HepG2 (cell line): ENCODE results near the gene CTBP1.
A peak's percentile ranks its signal among the peaks of the same experiment; 100 is the strongest.

Experiments
- AGO2 ChIP-seq: fragments of 200-400 bp; formaldehyde crosslinking; optimal IDR thresholded peaks from 2 replicates; pipeline ENCODE3; 2017; ENCODE audit warnings: mild to moderate bottlenecking, low read depth, low read length, moderate library complexity
- MTA1 ChIP-seq: sonication (generic); formaldehyde crosslinking; IDR thresholded peaks from 2 replicates; pipeline ENCODE4 v1.4.0; 2020; ENCODE audit warnings: missing genetic modification reagents, mild to moderate bottlenecking, borderline replicate concordance
- MYC ChIP-seq: sonication (generic); formaldehyde crosslinking; IDR thresholded peaks from 2 replicates; pipeline ENCODE4 v1.9.0; 2021; ENCODE audit warnings: missing genetic modification reagents, borderline replicate concordance
- NFRKB ChIP-seq: fragments of 450-650 bp; IDR thresholded peaks from 2 replicates; pipeline ENCODE4 v1.6.1; 2017
- NFYB ChIP-seq: sonication (generic); formaldehyde crosslinking; IDR thresholded peaks from 2 replicates; pipeline ENCODE4 v1.4.0; 2020; ENCODE audit warnings: missing genetic modification reagents
- PCBP1 ChIP-seq: fragments of 200-400 bp; formaldehyde crosslinking; IDR thresholded peaks from 2 replicates; pipeline ENCODE4 v1.6.1; 2017; ENCODE audit warnings: mild to moderate bottlenecking, low read depth, low read length, borderline replicate concordance
- SMARCC2 ChIP-seq: fragments of 450-650 bp; IDR thresholded peaks from 2 replicates; pipeline ENCODE4 v1.6.1; 2017; ENCODE audit warnings: antibody characterized with exemption, mild to moderate bottlenecking
- TF ChIP-seq, protein P1 (sequence below): sonication (generic); formaldehyde crosslinking; IDR thresholded peaks from 2 replicates; pipeline ENCODE4 v1.4.0; 2020; ENCODE audit warnings: missing genetic modification reagents, borderline replicate concordance

DNA sequence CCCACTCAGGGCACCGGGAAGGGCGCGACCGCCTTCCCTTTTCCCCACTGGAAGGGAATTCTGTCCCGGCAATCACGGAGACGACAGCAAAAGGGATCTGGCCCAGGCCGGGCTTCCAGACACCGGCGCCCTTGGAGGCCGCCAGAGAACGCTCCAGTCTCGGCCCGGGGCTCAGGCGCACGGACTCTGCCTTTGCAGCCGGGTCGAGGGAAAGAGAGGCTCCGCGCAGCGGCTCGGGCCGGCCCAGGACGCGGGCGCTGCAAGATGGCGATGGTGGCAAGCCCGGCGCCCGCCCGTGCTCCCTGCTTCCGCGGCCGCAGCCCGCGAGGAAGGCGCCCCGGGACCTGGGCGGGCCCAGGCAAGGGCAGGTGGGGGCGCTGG is 1.1 kb downstream of the CTBP1 start:
- TF ChIP-seq MTA1 (CRISPR knock-in tag) (no peak), NFYB (CRISPR knock-in tag) (no peak), SMARCC2 (no peak), MYC (no peak), NFRKB (no peak), AGO2 (peak; percentile 85), PCBP1 (no peak)
- TF ChIP-seq, protein P1, sequence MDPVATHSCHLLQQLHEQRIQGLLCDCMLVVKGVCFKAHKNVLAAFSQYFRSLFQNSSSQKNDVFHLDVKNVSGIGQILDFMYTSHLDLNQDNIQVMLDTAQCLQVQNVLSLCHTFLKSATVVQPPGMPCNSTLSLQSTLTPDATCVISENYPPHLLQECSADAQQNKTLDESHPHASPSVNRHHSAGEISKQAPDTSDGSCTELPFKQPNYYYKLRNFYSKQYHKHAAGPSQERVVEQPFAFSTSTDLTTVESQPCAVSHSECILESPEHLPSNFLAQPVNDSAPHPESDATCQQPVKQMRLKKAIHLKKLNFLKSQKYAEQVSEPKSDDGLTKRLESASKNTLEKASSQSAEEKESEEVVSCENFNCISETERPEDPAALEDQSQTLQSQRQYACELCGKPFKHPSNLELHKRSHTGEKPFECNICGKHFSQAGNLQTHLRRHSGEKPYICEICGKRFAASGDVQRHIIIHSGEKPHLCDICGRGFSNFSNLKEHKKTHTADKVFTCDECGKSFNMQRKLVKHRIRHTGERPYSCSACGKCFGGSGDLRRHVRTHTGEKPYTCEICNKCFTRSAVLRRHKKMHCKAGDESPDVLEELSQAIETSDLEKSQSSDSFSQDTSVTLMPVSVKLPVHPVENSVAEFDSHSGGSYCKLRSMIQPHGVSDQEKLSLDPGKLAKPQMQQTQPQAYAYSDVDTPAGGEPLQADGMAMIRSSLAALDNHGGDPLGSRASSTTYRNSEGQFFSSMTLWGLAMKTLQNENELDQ, result no peak
